ENCODE results near the gene UQCRC2.

- TF ChIP-seq POLR2AphosphoS5 (IDR thresholded peaks at IDR 0.05) (no peak), POLR2A (IDR thresholded peaks at IDR 0.05) (no peak), CTCF (IDR thresholded peaks at IDR 0.05) (no peak)
Observed at GRCh38 chr16:21964353-21964752, 11.2 kb downstream of the UQCRC2 start.
